MM.1S (cell line): ENCODE results near the gene MAGI1.

ENCODE experiments used
- DNase-seq: peaks from one replicate; pipeline ENCODE4 v3.0.0-alpha.2; 2015
- H2AFZ ChIP-seq: fragments of 300-600 bp; sonication (generic); 2 replicates; pipeline ENCODE4 v1.6.0; 2016; ENCODE audit warnings: antibody characterized with exemption, low read length
- H3F3A ChIP-seq: fragments of 300-600 bp; sonication (generic); 2 replicates; pipeline ENCODE4 v1.6.1; 2016; ENCODE audit warnings: mild to moderate bottlenecking, antibody characterized with exemption, low read length, moderate library complexity, mixed read lengths; ENCODE audit not compliant: insufficient read depth
- H3K27ac ChIP-seq: fragments of 300-600 bp; sonication (generic); 2 replicates; pipeline ENCODE4 v1.5.1; 2016; ENCODE audit warnings: mild to moderate bottlenecking, low read length
- H3K27me3 ChIP-seq: fragments of 300-600 bp; sonication (generic); replicated peaks from 2 replicates; pipeline ENCODE4 v1.6.0; 2016; ENCODE audit warnings: low read length; ENCODE audit not compliant: insufficient read depth
- H3K36me3 ChIP-seq: fragments of 300-600 bp; sonication (generic); replicated peaks from 2 replicates; pipeline ENCODE4 v1.6.1; 2016; ENCODE audit warnings: mild to moderate bottlenecking, low read length, mixed read lengths; ENCODE audit not compliant: insufficient read depth
- H3K4me1 ChIP-seq: fragments of 300-600 bp; sonication (generic); 2 replicates; pipeline ENCODE4 v1.6.1; 2016; ENCODE audit warnings: low read length, mixed read lengths
- H3K4me2 ChIP-seq: fragments of 300-600 bp; sonication (generic); 2 replicates; pipeline ENCODE4 v1.6.0; 2016; ENCODE audit warnings: low read depth, low read length
- H3K4me3 ChIP-seq: fragments of 300-600 bp; sonication (generic); 2 replicates; pipeline ENCODE4 v1.5.1; 2016; ENCODE audit warnings: low read length, mixed read lengths
- H3K79me2 ChIP-seq: fragments of 300-600 bp; sonication (generic); 2 replicates; pipeline ENCODE4 v1.6.1; 2016; ENCODE audit warnings: mixed run types, low read length, mixed read lengths
- H3K9ac ChIP-seq: fragments of 300-600 bp; sonication (generic); 2 replicates; pipeline ENCODE4 v1.6.1; 2016; ENCODE audit warnings: low read length, mixed read lengths
- H3K9me2 ChIP-seq: fragments of 300-600 bp; sonication (generic); replicated peaks from 2 replicates; pipeline ENCODE4 v1.6.1; 2016; ENCODE audit warnings: mild to moderate bottlenecking, low read length, mixed read lengths; ENCODE audit not compliant: insufficient read depth
- H3K9me3 ChIP-seq: fragments of 300-600 bp; sonication (generic); replicated peaks from 2 replicates; pipeline ENCODE4 v1.6.1; 2016; ENCODE audit warnings: mild to moderate bottlenecking, low read length, mixed read lengths; ENCODE audit not compliant: insufficient read depth
- H4K20me1 ChIP-seq: fragments of 300-600 bp; sonication (generic); 2 replicates; pipeline ENCODE4 v1.6.1; 2016; ENCODE audit warnings: mild to moderate bottlenecking, low read length, moderate library complexity, mixed read lengths; ENCODE audit not compliant: insufficient read depth
- EZH2 ChIP-seq: fragments of 300-600 bp; sonication (generic); optimal IDR thresholded peaks from 2 replicates; pipeline ENCODE3; 2017; ENCODE audit warnings: low read depth, mild to moderate bottlenecking, antibody characterized with exemption, low read length, mixed read lengths
- EZH2phosphoT487 ChIP-seq: fragments of 300-600 bp; sonication (generic); IDR thresholded peaks from 2 replicates; pipeline ENCODE4 v1.6.1; 2018; ENCODE audit warnings: antibody characterized with exemption, low read length
- TF ChIP-seq, protein P1 (sequence below): fragments of 300-600 bp; sonication (generic); IDR thresholded peaks from 2 replicates; pipeline ENCODE4 v1.5.1; 2016; ENCODE audit warnings: antibody characterized with exemption, low read length, mixed read lengths

Gene MAGI1

DNA sequence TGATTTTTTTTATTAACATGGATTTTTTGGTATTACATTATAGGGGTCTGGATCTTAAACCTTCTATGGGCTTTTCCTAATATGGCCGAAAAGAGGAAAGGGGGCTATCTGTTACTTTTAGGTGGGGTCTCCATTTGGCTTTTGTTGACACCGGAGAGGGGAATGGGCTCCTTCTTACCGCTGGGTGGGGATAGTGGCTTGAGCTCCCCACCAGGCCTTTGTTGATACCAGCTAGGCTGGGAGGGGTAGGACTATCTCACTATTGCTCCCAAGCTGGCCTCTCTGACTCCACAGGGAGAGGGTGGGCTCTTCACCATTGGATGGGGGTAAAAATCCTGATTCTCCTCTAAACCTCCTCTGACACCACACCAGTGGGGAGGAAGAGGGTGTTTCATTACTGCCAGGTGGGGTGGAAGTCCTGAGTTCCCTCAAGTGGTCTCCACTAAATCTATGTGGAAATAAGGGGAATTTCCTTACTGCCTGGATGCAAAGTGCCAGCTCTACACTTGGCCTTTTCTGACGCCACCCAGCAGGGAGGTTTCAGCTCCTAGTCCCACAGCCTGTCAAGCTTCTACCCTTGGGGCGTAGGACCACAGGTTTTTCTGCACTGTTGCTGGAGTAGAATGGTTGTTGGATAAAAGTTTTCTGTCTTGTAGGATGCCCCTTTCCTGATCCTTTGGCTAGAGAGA, 572.3 kb downstream of the MAGI1 start:
- no peaks in the 10 kb centered on the region for H3K27me3 ChIP-seq
- H3K9ac ChIP-seq, result no peak overlapping the region
- H4K20me1 ChIP-seq, result no peaks in the 10 kb centered on the region
- H2AFZ ChIP-seq, result no peak overlapping the region
- no peaks in the 10 kb centered on the region for H3K4me1 ChIP-seq
- no peaks in the 10 kb centered on the region for H3K79me2 ChIP-seq
- H3K9me3 ChIP-seq, result no peaks in the 10 kb centered on the region
- H3F3A ChIP-seq, result no peaks in the 10 kb centered on the region
- TF ChIP-seq EZH2phosphoT487 (no peak), EZH2 (no peak)
- TF ChIP-seq, protein P1, sequence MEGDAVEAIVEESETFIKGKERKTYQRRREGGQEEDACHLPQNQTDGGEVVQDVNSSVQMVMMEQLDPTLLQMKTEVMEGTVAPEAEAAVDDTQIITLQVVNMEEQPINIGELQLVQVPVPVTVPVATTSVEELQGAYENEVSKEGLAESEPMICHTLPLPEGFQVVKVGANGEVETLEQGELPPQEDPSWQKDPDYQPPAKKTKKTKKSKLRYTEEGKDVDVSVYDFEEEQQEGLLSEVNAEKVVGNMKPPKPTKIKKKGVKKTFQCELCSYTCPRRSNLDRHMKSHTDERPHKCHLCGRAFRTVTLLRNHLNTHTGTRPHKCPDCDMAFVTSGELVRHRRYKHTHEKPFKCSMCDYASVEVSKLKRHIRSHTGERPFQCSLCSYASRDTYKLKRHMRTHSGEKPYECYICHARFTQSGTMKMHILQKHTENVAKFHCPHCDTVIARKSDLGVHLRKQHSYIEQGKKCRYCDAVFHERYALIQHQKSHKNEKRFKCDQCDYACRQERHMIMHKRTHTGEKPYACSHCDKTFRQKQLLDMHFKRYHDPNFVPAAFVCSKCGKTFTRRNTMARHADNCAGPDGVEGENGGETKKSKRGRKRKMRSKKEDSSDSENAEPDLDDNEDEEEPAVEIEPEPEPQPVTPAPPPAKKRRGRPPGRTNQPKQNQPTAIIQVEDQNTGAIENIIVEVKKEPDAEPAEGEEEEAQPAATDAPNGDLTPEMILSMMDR, result no peak
- H3K9me2 ChIP-seq, result no peaks in the 10 kb centered on the region
- no peak overlapping the region for H3K4me2 ChIP-seq
- H3K27ac ChIP-seq, result no peak overlapping the region
- DNase-seq, result no peak
- H3K4me3 ChIP-seq, result no peak overlapping the region
- no peaks in the 10 kb centered on the region for H3K36me3 ChIP-seq

DNA sequence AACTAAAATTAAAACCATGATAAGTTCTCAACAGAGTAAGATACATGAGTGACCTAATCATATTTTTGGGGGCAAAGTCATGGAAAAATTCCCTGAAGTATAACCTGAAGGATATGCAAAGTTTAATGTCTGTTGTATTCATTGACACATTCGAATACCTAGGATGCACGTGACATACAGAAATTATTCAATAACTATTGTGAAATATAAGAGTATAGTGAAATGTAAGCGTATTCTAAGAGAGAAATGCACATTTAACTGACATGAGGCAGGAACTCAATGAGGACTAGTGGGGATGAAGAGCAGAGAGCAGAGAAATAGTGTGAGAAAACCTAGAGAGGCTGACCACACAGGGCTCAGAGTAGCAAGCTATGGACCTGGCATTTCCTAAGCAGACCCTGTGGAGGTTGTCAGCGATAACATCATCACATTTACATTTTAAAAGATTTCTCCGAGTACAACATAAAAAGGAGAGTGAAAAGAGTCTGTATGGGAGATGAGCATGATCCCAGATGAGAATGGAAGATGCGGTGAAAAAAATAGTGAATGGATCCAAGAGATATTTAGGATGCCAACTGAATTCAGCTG, 588.8 kb downstream of the MAGI1 start:
- H3K9me2 ChIP-seq, result no peaks in the 10 kb centered on the region
- no peak overlapping the region for H3K4me3 ChIP-seq
- no peak for DNase-seq
- no peak overlapping the region for H3K4me2 ChIP-seq
- H3K27ac ChIP-seq, result no peak overlapping the region
- no peaks in the 10 kb centered on the region for H3K9me3 ChIP-seq
- H4K20me1 ChIP-seq, result no peaks in the 10 kb centered on the region
- H3K9ac ChIP-seq, result no peak overlapping the region
- H2AFZ ChIP-seq, result no peak overlapping the region
- TF ChIP-seq EZH2phosphoT487 (no peak), EZH2 (no peak)
- TF ChIP-seq, protein P1, result no peak
- no peaks in the 10 kb centered on the region for H3F3A ChIP-seq
- H3K27me3 ChIP-seq, result no peaks in the 10 kb centered on the region
- H3K4me1 ChIP-seq, result no peaks in the 10 kb centered on the region
- no peaks in the 10 kb centered on the region for H3K36me3 ChIP-seq
- H3K79me2 ChIP-seq, result no peaks in the 10 kb centered on the region

DNA sequence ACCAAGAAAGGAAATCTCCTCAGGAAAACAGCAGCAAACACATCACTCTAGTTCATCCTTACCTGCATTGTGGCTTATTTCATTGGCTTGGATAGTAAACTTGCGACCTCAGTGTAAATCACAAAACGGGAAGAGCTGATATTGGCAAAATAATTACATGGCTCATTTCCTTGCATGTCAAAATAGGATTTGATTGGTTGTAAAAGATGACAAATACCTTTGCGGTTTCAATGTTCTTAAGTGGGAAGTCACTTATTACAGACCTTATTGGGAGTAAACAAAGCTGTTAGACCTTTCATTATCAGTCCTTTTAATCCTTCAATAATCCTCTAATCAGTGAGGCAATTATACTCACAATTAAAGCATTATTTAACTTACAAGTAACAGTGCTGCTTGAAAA, 590.6 kb downstream of the MAGI1 start:
- Histone ChIP-seq H3K9ac (no peak overlapping the region), H3K79me2 (no peaks in the 10 kb centered on the region), H3K9me3 (no peaks in the 10 kb centered on the region), H4K20me1 (no peaks in the 10 kb centered on the region), H3K36me3 (no peaks in the 10 kb centered on the region), H3F3A (no peaks in the 10 kb centered on the region), H3K4me2 (no peak overlapping the region), H3K27ac (no peak overlapping the region), H3K27me3 (no peaks in the 10 kb centered on the region), H2AFZ (no peak overlapping the region), H3K4me3 (no peak overlapping the region), H3K9me2 (no peaks in the 10 kb centered on the region), H3K4me1 (no peaks in the 10 kb centered on the region)
- DNase-seq, result no peak
- TF ChIP-seq EZH2phosphoT487 (no peak), EZH2 (no peak)
- TF ChIP-seq, protein P1, result no peak
